Astrocyte (in vitro differentiated cells and primary cell): ENCODE results near the gene P2RX1. TPM values are rescaled to one million over a fixed set of nuclear protein-coding genes. Genes with fewer than 3 reads are reported as not detected.

ENCODE experiments used
- DNase-seq: peaks from one replicate; pipeline ENCODE4 v3.0.0-alpha.2; 2010; ENCODE audit warnings: low read depth
- FAIRE-seq: peaks from 2 replicates; lab custom pipeline; 2011; peaks lifted over from hg19 to GRCh38; lab: Jason Lieb, UNC
- H2AFZ ChIP-seq: 2 replicates; pipeline ENCODE4 v1.6.0; 2012; ENCODE audit warnings: low read depth, low read length, inconsistent platforms
- H3K27ac ChIP-seq: 2 replicates; pipeline ENCODE4 v1.5.1; 2011; ENCODE audit warnings: low read depth, low read length, inconsistent platforms
- H3K27me3 ChIP-seq: 2 replicates; pipeline ENCODE4 v1.6.0; 2011; ENCODE audit warnings: low read length, inconsistent platforms; ENCODE audit not compliant: insufficient read depth
- H3K36me3 ChIP-seq: 2 replicates; pipeline ENCODE4 v1.5.1; 2011; ENCODE audit warnings: low read length, inconsistent platforms; ENCODE audit not compliant: insufficient read depth
- H3K4me1 ChIP-seq: 2 replicates; pipeline ENCODE4 v1.5.1; 2011; ENCODE audit warnings: low read length, inconsistent platforms; ENCODE audit not compliant: insufficient read depth
- H3K4me2 ChIP-seq: 2 replicates; pipeline ENCODE4 v1.6.0; 2012; ENCODE audit warnings: low read length, inconsistent platforms
- H3K4me3 ChIP-seq: 2 replicates; pipeline ENCODE4 v1.5.1; 2011; ENCODE audit warnings: low read depth, mild to moderate bottlenecking, low read length, inconsistent platforms; ENCODE audit not compliant: insufficient read depth
- H3K79me2 ChIP-seq: 2 replicates; pipeline ENCODE4 v1.6.0; 2012; ENCODE audit warnings: mild to moderate bottlenecking, low read length, inconsistent platforms; ENCODE audit not compliant: insufficient read depth
- H3K9ac ChIP-seq: 2 replicates; pipeline ENCODE4 v1.6.0; 2012; ENCODE audit warnings: mild to moderate bottlenecking, low read length, inconsistent platforms
- H3K9me3 ChIP-seq: 2 replicates; pipeline ENCODE4 v1.5.1; 2012; ENCODE audit warnings: low read depth, mild to moderate bottlenecking, low read length, inconsistent platforms; ENCODE audit not compliant: insufficient read depth
- H4K20me1 ChIP-seq: 2 replicates; pipeline ENCODE4 v1.6.0; 2012; ENCODE audit warnings: low read length, inconsistent platforms; ENCODE audit not compliant: insufficient read depth
- H3K27ac Mint-ChIP-seq: one replicate; pipeline ENCODE4 v1.8.0; 2021; ENCODE audit warnings: mild to moderate bottlenecking, mixed read lengths; ENCODE audit not compliant: unreplicated experiment
- H3K27me3 Mint-ChIP-seq: one replicate; pipeline ENCODE4 v1.8.0; 2021; ENCODE audit warnings: low read depth, mixed read lengths; ENCODE audit not compliant: unreplicated experiment
- H3K36me3 Mint-ChIP-seq: one replicate; pipeline ENCODE4 v1.8.0; 2021; ENCODE audit warnings: low read depth, mixed read lengths; ENCODE audit not compliant: unreplicated experiment
- H3K4me1 Mint-ChIP-seq: one replicate; pipeline ENCODE4 v1.8.0; 2021; ENCODE audit warnings: low read depth, mixed read lengths; ENCODE audit not compliant: unreplicated experiment
- H3K4me3 Mint-ChIP-seq: one replicate; pipeline ENCODE4 v1.8.0; 2021; ENCODE audit warnings: mild to moderate bottlenecking, moderate library complexity, mixed read lengths; ENCODE audit not compliant: unreplicated experiment
- H3K9me3 Mint-ChIP-seq: one replicate; pipeline ENCODE4 v1.8.0; 2021; ENCODE audit warnings: mild to moderate bottlenecking, mixed read lengths; ENCODE audit not compliant: unreplicated experiment
- EZH2 ChIP-seq: IDR thresholded peaks from 2 replicates; pipeline ENCODE4 v1.6.1; 2012; ENCODE audit warnings: mild to moderate bottlenecking, low read length, inconsistent platforms; ENCODE audit not compliant: insufficient read depth
- total RNA-seq: library from RNA; stranded (reverse); gene quantifications from 2 replicates; pipeline ENCODE4 v1.2.1, GENCODE V29; 2021
- TF ChIP-seq, protein P1 (sequence below): IDR thresholded peaks from 2 replicates; pipeline ENCODE4 v1.5.1; 2011; ENCODE audit warnings: low read depth, mild to moderate bottlenecking, inconsistent platforms, low read length, moderate library complexity; ENCODE audit not compliant: insufficient read depth

The P2RX1 gene
- total RNA-seq, 1 donor from 2014 or later: not detected

DNA sequence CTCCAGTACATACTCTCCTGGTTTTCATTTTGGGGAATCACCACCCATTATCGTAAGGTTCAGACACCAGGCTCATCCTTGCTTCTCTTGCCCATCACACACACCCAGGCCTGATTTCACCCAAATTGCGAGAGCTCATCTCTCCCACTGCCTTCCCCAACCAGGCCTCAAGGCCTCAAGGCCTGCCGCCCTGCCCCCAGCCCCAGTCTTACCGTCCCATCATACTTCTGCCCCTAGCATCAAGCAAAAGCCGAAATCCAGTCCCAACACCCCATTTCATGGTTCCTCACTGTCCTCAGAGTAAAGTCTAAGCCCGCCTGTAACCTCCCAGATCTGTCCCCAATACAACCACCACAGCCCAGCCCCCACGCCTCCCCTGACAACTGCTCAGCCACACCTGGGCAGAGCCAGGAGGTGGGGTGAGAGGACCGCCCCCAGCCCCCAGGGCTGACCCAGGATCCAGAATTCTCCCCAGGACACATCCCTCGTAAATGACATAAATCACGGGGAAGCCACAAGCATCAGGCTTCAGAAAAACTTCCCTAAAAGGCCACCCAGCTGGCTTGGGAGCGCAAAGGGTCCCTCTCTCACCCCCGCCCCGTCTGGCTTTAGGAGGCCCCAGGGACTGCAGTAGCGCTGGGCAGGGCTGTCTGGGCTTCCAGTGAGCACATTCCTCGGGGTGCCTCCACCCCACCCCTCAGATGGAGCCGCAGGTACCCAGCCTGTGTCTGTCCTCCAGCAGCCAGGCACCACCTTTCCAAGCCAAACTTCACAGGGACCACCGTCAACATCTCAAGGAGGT, 9.6 kb upstream of the P2RX1 start:
- no peak for TF ChIP-seq EZH2
- TF ChIP-seq, protein P1, sequence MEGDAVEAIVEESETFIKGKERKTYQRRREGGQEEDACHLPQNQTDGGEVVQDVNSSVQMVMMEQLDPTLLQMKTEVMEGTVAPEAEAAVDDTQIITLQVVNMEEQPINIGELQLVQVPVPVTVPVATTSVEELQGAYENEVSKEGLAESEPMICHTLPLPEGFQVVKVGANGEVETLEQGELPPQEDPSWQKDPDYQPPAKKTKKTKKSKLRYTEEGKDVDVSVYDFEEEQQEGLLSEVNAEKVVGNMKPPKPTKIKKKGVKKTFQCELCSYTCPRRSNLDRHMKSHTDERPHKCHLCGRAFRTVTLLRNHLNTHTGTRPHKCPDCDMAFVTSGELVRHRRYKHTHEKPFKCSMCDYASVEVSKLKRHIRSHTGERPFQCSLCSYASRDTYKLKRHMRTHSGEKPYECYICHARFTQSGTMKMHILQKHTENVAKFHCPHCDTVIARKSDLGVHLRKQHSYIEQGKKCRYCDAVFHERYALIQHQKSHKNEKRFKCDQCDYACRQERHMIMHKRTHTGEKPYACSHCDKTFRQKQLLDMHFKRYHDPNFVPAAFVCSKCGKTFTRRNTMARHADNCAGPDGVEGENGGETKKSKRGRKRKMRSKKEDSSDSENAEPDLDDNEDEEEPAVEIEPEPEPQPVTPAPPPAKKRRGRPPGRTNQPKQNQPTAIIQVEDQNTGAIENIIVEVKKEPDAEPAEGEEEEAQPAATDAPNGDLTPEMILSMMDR: no peak
- H3K27ac Mint-ChIP-seq: no peak overlapping the region
- Histone ChIP-seq H3K4me3 (no peak overlapping the region), H3K4me2 (no peak overlapping the region), H3K27me3 (peaks cover 3% of the 10 kb centered on the region), H3K27ac (no peak overlapping the region), H3K36me3 (no peaks in the 10 kb centered on the region), H3K9me3 (no peaks in the 10 kb centered on the region), H3K79me2 (no peaks in the 10 kb centered on the region), H2AFZ (no peak overlapping the region), H3K9ac (no peak overlapping the region), H4K20me1 (no peaks in the 10 kb centered on the region), H3K4me1 (peaks cover 5% of the 10 kb centered on the region)
- peaks cover 10% of the 10 kb centered on the region for H3K4me1 Mint-ChIP-seq
- H3K27me3 Mint-ChIP-seq: peaks cover 14% of the 10 kb centered on the region
- DNase-seq (no peak), FAIRE-seq (no peak)
- no peaks in the 10 kb centered on the region for H3K36me3 Mint-ChIP-seq
- H3K9me3 Mint-ChIP-seq: no peaks in the 10 kb centered on the region
- no peak overlapping the region for H3K4me3 Mint-ChIP-seq

DNA sequence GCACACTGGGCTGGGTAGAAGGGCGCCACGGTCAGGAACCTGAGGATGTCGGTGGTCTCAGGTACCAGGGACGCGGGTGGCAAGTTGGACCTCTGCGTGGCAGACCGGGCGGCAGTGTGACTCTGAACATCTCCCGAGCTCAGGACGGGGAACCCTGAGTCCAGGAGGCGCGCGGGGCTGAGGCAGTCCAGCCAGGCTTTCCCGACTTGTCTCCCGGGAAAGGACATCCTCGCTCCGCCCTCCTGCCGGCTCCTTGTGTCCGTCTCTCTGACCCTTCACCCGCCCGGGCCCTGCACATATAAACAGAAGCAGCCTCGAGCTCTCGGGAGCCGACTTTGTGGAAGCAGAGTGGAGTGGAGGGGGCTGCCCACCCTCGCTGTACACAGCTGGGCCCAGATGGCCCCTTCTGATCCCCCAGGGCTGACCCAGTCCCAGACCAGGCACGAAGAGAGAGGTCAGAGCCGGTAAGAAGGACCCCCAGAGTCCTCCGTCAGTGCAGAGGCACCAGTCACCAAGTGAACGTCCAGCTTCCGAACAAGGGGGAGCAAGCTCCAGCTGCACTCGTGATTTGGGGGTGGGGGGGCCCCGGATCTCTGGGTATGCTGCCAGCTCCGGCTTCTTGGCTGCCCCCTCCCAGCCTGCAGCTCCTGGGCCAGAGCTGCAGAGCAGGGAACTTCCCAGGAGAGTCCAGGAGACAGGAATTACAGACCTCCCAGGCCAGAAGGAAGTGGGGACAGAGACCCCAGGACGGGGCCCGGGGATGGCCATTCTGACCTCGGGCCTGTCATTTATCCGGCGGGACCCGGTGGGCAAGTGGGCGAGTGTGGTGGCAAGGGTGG, 8.5 kb upstream of the P2RX1 start:
- Histone ChIP-seq H3K4me2 (no peak overlapping the region), H3K4me3 (no peak overlapping the region), H3K27me3 (peaks cover 3% of the 10 kb centered on the region), H3K9ac (no peak overlapping the region), H3K79me2 (no peaks in the 10 kb centered on the region), H3K27ac (no peak overlapping the region), H4K20me1 (no peaks in the 10 kb centered on the region), H3K9me3 (no peaks in the 10 kb centered on the region), H2AFZ (no peak overlapping the region), H3K36me3 (no peaks in the 10 kb centered on the region), H3K4me1 (peaks cover 5% of the 10 kb centered on the region)
- no peak for FAIRE-seq
- peaks cover 15% of the 10 kb centered on the region for H3K27me3 Mint-ChIP-seq
- no peak for TF ChIP-seq EZH2
- TF ChIP-seq, protein P1: no peak
- H3K36me3 Mint-ChIP-seq: no peaks in the 10 kb centered on the region
- H3K27ac Mint-ChIP-seq: no peak overlapping the region
- H3K4me1 Mint-ChIP-seq: peaks cover 10% of the 10 kb centered on the region
- no peak overlapping the region for H3K4me3 Mint-ChIP-seq
- no peaks in the 10 kb centered on the region for H3K9me3 Mint-ChIP-seq
- no peak for DNase-seq
